Smooth muscle cell (in vitro differentiated cells): ENCODE data around the gene YPEL2. TPM values are rescaled to one million over a fixed set of nuclear protein-coding genes. Genes with fewer than 3 reads are reported as not detected.

Experiments
- DNase-seq: peaks from one replicate; lab custom pipeline; 2025; ENCODE audit not compliant: unreplicated experiment; lab: John Stamatoyannopoulos, UW
- H2AFZ ChIP-seq: fragments of 200-600 bp; sonication (generic); 2 replicates; pipeline ENCODE4 v1.6.0; 2016; ENCODE audit warnings: antibody characterized with exemption, low read depth, mild to moderate bottlenecking
- H3F3A ChIP-seq: fragments of 200-600 bp; sonication (generic); 2 replicates; pipeline ENCODE4 v1.6.0; 2017; ENCODE audit warnings: antibody characterized with exemption, low read depth
- H3K27ac ChIP-seq: fragments of 200-600 bp; sonication (generic); 2 replicates; pipeline ENCODE4 v1.5.1; 2016; ENCODE audit warnings: low read depth, mild to moderate bottlenecking
- H3K27me3 ChIP-seq: fragments of 200-600 bp; sonication (generic); 2 replicates; pipeline ENCODE4 v1.6.1; 2016; ENCODE audit warnings: low read depth, mild to moderate bottlenecking
- H3K36me3 ChIP-seq: fragments of 200-600 bp; sonication (generic); 2 replicates; pipeline ENCODE4 v1.5.1; 2016; ENCODE audit warnings: low read depth
- H3K4me1 ChIP-seq: fragments of 200-600 bp; sonication (generic); 2 replicates; pipeline ENCODE4 v1.5.1; 2016; ENCODE audit warnings: low read depth
- H3K4me2 ChIP-seq: fragments of 200-600 bp; sonication (generic); 2 replicates; pipeline ENCODE4 v1.6.0; 2016; ENCODE audit warnings: mild to moderate bottlenecking
- H3K4me3 ChIP-seq: fragments of 200-600 bp; sonication (generic); 2 replicates; pipeline ENCODE4 v1.5.1; 2016; ENCODE audit warnings: mild to moderate bottlenecking
- H3K79me2 ChIP-seq: fragments of 200-600 bp; sonication (generic); 2 replicates; pipeline ENCODE4 v1.6.0; 2016; ENCODE audit warnings: low read depth, mild to moderate bottlenecking
- H3K9ac ChIP-seq: fragments of 200-600 bp; sonication (generic); 2 replicates; pipeline ENCODE4 v1.6.0; 2016; ENCODE audit warnings: low read depth
- H3K9me3 ChIP-seq: fragments of 200-600 bp; sonication (generic); replicated peaks from 2 replicates; pipeline ENCODE4 v1.5.1; 2016; ENCODE audit warnings: low read depth
- H4K20me1 ChIP-seq: fragments of 200-600 bp; sonication (generic); 2 replicates; pipeline ENCODE4 v1.6.0; 2016; ENCODE audit warnings: low read depth
- whole genome bisulfite sequencing: methylation state at CpG from one replicate; pipeline ENCODE4 v1.1.7; 2016; ENCODE audit warnings: low lambda C conversion rate; 5-methylcytosine and 5-hydroxymethylcytosine counted together
- polyA plus RNA-seq: library from polyadenylated mRNA; unstranded; fragments of >200 nt; fragmentation: Nextera tagmentation; extraction: Ambion mirVana; gene quantifications from 2 replicates; pipeline ENCODE4 v1.2.1, GENCODE V29; 2016
- total RNA-seq: library from RNA; depleted of rRNA; stranded (reverse); fragments of >200 nt; gene quantifications from 2 replicates; pipeline ENCODE4 v1.2.3, GENCODE V29; 2014
- TF ChIP-seq, protein P1 (sequence below): fragments of 200-600 bp; sonication (generic); IDR thresholded peaks from 2 replicates; pipeline ENCODE4 v1.5.1; 2017; ENCODE audit warnings: borderline replicate concordance, mild to moderate bottlenecking, antibody characterized with exemption; ENCODE audit not compliant: insufficient read depth, poor library complexity, severe bottlenecking

The YPEL2 gene
- total and polyA plus RNA-seq, 2 experiments from 2014 or later = 4.0 to 9.6 TPM

DNA sequence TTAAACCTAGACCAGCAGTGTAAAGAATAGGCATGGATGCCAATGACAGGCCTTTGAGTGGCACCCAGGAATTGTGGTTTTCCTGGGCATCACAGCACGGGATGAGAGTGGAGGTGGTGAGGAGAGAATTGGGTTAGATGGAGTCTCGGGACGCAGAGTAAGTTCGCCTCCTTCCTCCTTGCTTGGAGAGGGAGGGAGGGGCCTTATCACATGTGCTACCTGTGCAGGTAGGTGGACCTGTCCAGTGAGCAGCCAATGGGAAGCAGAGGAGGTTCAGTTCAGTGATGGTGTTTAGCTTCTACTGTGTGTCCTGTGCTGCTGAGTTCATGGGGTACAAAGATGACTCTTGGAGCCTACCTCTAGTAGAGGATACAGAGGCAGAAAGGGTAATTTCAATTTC lies 14.9 kb downstream of the YPEL2 start:
- H3K9me3 ChIP-seq = no peaks in the 10 kb centered on the region
- H3K27me3 ChIP-seq = no peaks in the 10 kb centered on the region
- H4K20me1 ChIP-seq = peaks cover 51% of the 10 kb centered on the region
- no peaks in the 10 kb centered on the region for H3K36me3 ChIP-seq
- peaks cover 38% of the 10 kb centered on the region for H3K4me1 ChIP-seq
- no peak overlapping the region for H3K27ac ChIP-seq
- H2AFZ ChIP-seq = no peak overlapping the region
- no peak overlapping the region for H3K9ac ChIP-seq
- H3K79me2 ChIP-seq = peaks cover 13% of the 10 kb centered on the region
- H3F3A ChIP-seq = no peaks in the 10 kb centered on the region
- no peak overlapping the region for H3K4me2 ChIP-seq
- TF ChIP-seq, protein P1, sequence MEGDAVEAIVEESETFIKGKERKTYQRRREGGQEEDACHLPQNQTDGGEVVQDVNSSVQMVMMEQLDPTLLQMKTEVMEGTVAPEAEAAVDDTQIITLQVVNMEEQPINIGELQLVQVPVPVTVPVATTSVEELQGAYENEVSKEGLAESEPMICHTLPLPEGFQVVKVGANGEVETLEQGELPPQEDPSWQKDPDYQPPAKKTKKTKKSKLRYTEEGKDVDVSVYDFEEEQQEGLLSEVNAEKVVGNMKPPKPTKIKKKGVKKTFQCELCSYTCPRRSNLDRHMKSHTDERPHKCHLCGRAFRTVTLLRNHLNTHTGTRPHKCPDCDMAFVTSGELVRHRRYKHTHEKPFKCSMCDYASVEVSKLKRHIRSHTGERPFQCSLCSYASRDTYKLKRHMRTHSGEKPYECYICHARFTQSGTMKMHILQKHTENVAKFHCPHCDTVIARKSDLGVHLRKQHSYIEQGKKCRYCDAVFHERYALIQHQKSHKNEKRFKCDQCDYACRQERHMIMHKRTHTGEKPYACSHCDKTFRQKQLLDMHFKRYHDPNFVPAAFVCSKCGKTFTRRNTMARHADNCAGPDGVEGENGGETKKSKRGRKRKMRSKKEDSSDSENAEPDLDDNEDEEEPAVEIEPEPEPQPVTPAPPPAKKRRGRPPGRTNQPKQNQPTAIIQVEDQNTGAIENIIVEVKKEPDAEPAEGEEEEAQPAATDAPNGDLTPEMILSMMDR = no peak
- no peak overlapping the region for H3K4me3 ChIP-seq
- DNase-seq = no peak
- WGBS = 93% methylated on average over 4 of the region's 4 CpGs

DNA sequence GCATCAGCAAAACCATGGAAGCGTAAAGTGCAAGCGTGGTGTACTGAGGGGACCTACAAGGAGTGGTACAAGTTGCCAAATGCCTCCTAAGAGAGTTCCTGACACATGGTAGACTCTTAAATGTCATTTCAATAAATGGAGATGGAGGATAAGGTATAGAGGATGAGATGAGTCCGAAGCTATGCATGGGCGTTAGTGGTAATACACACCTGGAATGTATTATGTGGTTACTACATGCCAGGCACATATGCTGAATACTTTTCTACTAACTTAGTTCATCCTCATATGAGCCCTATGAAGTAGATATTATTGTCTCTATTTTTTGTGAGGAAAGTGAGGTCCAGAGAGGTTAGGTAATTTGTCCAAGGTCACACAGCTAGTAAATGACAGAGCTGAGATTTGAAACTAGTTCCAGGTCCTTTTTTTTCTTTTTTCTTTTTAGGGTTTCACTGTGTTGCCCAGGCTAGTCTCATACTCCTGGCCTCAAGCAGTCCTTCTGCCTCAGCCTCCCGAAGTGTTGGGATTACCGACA lies 15.5 kb downstream of the YPEL2 start:
- no peak overlapping the region for H3K9ac ChIP-seq
- no peak overlapping the region for H3K4me2 ChIP-seq
- no peaks in the 10 kb centered on the region for H3K36me3 ChIP-seq
- H3K4me3 ChIP-seq = no peak overlapping the region
- no peak for DNase-seq
- H3K27me3 ChIP-seq = no peaks in the 10 kb centered on the region
- no peaks in the 10 kb centered on the region for H3K9me3 ChIP-seq
- H3K4me1 ChIP-seq = peaks cover 35% of the 10 kb centered on the region
- peaks cover 8% of the 10 kb centered on the region for H3K79me2 ChIP-seq
- H3K27ac ChIP-seq = peak overlapping the region; percentile 52
- 92% methylated on average over 6 of the region's 6 CpGs for WGBS
- TF ChIP-seq, protein P1 = no peak
- H4K20me1 ChIP-seq = peaks cover 45% of the 10 kb centered on the region
- H2AFZ ChIP-seq = no peak overlapping the region
- no peaks in the 10 kb centered on the region for H3F3A ChIP-seq

DNA sequence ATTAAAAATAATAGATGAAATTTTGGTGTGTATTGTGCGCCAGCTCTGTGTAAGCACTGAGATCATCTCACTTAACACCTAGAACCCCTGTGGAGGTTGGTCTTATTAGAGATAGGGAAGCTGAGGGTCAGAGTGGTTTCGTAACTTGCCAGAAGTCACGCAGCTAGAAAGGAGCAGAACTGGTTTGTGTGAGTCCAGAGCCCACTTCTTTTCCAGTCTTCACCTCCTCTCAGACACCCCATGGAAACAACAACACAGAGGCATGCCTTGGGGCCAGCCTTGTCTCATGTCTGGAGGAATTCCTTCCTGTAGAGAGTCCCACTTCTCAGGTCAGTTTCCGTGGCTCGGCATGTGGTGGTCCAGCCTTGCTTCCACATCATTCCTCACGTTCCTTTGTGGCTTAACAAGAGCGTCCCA lies 16.5 kb downstream of the YPEL2 start:
- WGBS = 45% methylated on average over 7 of the region's 7 CpGs
- Histone ChIP-seq H4K20me1 (peaks cover 34% of the 10 kb centered on the region), H3K27ac (peak overlapping the region; percentile 52), H2AFZ (no peak overlapping the region), H3K4me1 (peaks cover 27% of the 10 kb centered on the region), H3F3A (no peaks in the 10 kb centered on the region), H3K27me3 (no peaks in the 10 kb centered on the region), H3K36me3 (no peaks in the 10 kb centered on the region), H3K9ac (no peak overlapping the region), H3K4me2 (peak overlapping the region; percentile 12), H3K4me3 (no peak overlapping the region), H3K79me2 (peaks cover 4% of the 10 kb centered on the region), H3K9me3 (no peaks in the 10 kb centered on the region)
- DNase-seq = no peak
- TF ChIP-seq, protein P1 = no peak

DNA sequence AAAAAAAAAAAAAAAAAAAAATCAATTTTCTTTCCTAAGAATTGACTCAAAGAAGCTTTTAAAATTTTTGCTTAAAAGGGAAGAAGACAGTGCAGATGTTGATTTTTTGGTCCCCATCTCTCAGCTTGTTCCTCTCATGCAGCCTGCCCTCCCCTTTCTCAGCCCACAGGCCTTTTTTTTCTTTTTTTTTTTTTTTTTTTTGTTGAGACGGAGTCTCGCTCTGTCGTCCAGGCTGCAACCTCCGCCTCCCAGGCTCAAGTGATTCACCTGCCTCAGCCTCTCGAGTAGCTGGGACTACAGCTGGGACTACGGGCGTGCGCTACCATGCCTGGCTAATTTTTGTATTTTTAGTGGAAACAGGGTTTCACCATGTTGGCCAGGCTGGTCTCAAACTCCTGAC lies 17.7 kb downstream of the YPEL2 start:
- TF ChIP-seq, protein P1 = no peak
- peak overlapping the region; percentile 64 for H3K27ac ChIP-seq
- H3F3A ChIP-seq = no peaks in the 10 kb centered on the region
- no peak overlapping the region for H3K4me3 ChIP-seq
- H3K9me3 ChIP-seq = no peaks in the 10 kb centered on the region
- peaks cover 22% of the 10 kb centered on the region for H4K20me1 ChIP-seq
- no peak overlapping the region for H2AFZ ChIP-seq
- H3K4me2 ChIP-seq = no peak overlapping the region
- 68% methylated on average over 8 of the region's 8 CpGs for WGBS
- peaks cover 27% of the 10 kb centered on the region for H3K4me1 ChIP-seq
- H3K36me3 ChIP-seq = no peaks in the 10 kb centered on the region
- no peaks in the 10 kb centered on the region for H3K27me3 ChIP-seq
- peaks cover 4% of the 10 kb centered on the region for H3K79me2 ChIP-seq
- DNase-seq = no peak
- no peak overlapping the region for H3K9ac ChIP-seq
